Left renal cortex interstitium (tissue), 4 donors: Measurements from ENCODE around the gene RSPH10B2. TPM values are rescaled to one million over a fixed set of nuclear protein-coding genes. Genes with fewer than 3 reads are reported as not detected.
"Not testable (repeated sequence)": the region's sequence is repeated elsewhere in the genome, so short reads cannot be mapped to it uniquely, and the experiment has no call there.

Experiments used
- DNase-seq, 4 donors: peaks; one replicate each; pipeline ENCODE4 v3.0.0-alpha.2; 2013; ENCODE audit warnings: low read depth in 4 of 4, low spot score in 2 of 4, missing footprints in 1 of 4
- polyA plus RNA-seq, 4 donors: library from polyadenylated mRNA; unstranded; fragments of 120-200 nt; gene quantifications; one replicate each; pipeline ENCODE4 v1.2.1, GENCODE V29; 2013; ENCODE audit not compliant: insufficient read length in 4 of 4

Gene RSPH10B2
- polyA plus RNA-seq, 4 donors: 0.32 to 2.1 (median 0.86) TPM; not detected in 1

GRCh38 chr7:6835521-6835920 lies 81.6 kb downstream of the RSPH10B2 start:
- DNase-seq: not testable (repeated sequence)

GRCh38 chr7:6837081-6837480 lies 83.2 kb downstream of the RSPH10B2 start:
- DNase-seq: not testable (repeated sequence)

- not testable (repeated sequence) for DNase-seq
Observed at GRCh38 chr7:6842278-6842921, 88.5 kb downstream of the RSPH10B2 start.

GRCh38 chr7:6843092-6843491 lies 89.2 kb downstream of the RSPH10B2 start:
- DNase-seq: not testable (repeated sequence)

- DNase-seq: not testable (repeated sequence)
Observed at GRCh38 chr7:6843654-6844053, 89.8 kb downstream of the RSPH10B2 start.

GRCh38 chr7:6845971-6846449 lies 92.1 kb downstream of the RSPH10B2 start:
- not testable (repeated sequence) for DNase-seq

- not testable (repeated sequence) for DNase-seq
Observed at GRCh38 chr7:6847751-6848150, 93.8 kb downstream of the RSPH10B2 start.

Other genes starting within 250 kb of the RSPH10B2 start
- 1 to 10 TPM in 2 of 4 donors, under 1 TPM in 2; 0.51 to 1.5 (median 0.84) TPM for gene GRID2IP, start 202.6 kb upstream of the RSPH10B2 start, polyA plus RNA-seq
- gene ZDHHC4, start 176.6 kb upstream of the RSPH10B2 start, polyA plus RNA-seq: 10 to 100 TPM; 77.1 to 87.0 (median 82.0) TPM
- gene INTS15, start 164.1 kb upstream of the RSPH10B2 start, polyA plus RNA-seq: 10 to 100 TPM; 32.6 to 48.3 (median 40.6) TPM
- gene ZNF853, start 138.5 kb upstream of the RSPH10B2 start, polyA plus RNA-seq: 10 to 100 TPM; 14.1 to 20.5 (median 17.3) TPM
- gene ZNF316, start 116.8 kb upstream of the RSPH10B2 start, polyA plus RNA-seq: 10 to 100 TPM; 35.5 to 60.3 (median 46.4) TPM
- gene ZNF12, start 47.2 kb upstream of the RSPH10B2 start, polyA plus RNA-seq: 10 to 100 TPM; 36.0 to 41.5 (median 38.2) TPM
- gene CCZ1B, start 72.2 kb downstream of the RSPH10B2 start, polyA plus RNA-seq: 100 to 1,000 TPM in 1 of 4 donors, 10 to 100 TPM in 3; 47.1 to 104 (median 76.3) TPM